GM18517 (cell line): ENCODE measurements around the gene OR10D3.
"Not testable (repeated sequence)": the region's sequence is repeated elsewhere in the genome, so short reads cannot be mapped to it uniquely, and the experiment has no call there.

Source experiments
- ATAC-seq: cut with Tn5 transposase; IDR thresholded peaks from one replicate; pipeline ENCODE4 v1.9.1; 2021; ENCODE audit warnings: mild to moderate bottlenecking, moderate library complexity; ENCODE audit not compliant: unreplicated experiment

Gene OR10D3, protein sequence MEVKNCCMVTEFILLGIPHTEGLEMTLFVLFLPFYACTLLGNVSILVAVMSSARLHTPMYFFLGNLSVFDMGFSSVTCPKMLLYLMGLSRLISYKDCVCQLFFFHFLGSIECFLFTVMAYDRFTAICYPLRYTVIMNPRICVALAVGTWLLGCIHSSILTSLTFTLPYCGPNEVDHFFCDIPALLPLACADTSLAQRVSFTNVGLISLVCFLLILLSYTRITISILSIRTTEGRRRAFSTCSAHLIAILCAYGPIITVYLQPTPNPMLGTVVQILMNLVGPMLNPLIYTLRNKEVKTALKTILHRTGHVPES

DNA sequence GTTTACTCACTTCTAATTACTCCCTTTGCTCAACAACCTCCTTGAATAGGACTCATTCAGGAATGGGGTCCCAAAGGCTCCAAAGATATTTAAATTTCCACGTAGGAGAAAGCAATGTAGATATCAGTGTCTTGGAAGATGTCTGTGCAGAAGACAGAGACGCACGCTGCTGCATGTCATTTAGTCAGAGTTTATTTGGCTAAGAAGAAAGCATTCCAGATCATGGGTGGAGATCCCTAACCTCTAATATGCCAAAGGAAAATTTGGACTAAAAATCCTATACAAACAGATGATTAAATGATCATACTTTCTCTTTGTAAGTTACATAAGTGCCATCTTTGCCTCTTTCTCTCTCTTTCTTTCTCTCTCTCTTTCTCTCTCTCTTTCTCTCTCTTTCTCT, at the start of gene OR10D3:
OR10D3 (plus strand) TSS at position 278 of the 400 bp plus-strand sequence. CDS start 1,925 bp downstream, outside the sequence.
- no peak for ATAC-seq

DNA sequence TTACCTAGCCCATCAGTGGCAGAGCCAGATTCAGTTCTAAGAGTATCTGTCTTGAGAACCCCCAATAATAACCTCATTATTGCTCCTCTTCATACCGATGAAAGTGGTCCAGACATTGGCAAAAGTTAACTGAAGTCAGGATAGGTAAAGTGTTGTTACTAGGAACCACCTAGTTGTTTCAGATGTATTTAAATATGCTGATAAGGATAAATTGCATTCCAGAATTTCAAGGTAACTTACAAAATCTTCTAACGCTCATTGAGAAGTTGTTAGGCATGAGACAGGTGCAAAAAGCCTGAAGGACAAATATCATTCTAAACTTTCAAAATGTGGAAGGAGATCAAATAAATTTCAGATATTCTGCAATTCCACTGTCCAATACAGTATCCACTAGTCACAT, 40.1 kb upstream of the OR10D3 start:
- ATAC-seq = no peak

DNA sequence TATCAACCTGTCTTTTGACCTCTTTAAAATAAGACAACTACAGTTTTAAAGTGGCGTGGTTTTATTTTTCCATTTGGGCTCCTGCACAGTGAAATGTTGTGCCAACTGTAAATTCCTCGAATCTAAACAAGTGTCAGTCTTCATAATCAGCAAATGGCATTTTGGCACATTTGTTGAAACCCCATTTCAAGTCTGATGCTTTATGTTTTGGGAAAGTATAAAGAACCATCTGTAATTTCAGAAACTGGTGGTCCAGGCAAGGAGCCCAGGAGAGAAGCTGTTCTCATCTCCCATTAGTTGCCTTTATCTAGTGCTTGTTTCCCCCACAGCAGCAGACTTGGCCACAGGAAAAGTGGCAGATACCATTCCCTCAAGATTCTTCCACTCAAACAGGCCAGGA, 35.2 kb upstream of the OR10D3 start:
- ATAC-seq = no peak

DNA sequence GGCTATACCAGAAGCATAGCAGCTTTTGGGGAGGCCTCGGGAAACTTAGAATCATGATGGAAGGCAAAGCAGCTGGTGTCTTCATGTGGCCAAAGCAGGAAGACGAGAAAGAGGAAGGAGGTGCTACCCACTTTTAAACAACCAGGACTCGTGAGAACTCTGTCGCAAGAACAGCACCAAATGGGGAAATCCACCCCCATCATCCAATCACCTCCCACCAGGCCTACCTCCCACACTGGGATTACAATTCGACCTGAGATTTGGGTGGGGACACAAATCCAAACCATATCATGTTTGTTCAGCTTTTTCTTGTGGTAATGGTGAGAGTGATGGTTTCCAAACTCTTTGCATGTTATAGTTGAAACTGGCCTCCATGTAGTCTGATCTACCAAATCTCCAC, 32.5 kb upstream of the OR10D3 start:
- no peak for ATAC-seq

DNA sequence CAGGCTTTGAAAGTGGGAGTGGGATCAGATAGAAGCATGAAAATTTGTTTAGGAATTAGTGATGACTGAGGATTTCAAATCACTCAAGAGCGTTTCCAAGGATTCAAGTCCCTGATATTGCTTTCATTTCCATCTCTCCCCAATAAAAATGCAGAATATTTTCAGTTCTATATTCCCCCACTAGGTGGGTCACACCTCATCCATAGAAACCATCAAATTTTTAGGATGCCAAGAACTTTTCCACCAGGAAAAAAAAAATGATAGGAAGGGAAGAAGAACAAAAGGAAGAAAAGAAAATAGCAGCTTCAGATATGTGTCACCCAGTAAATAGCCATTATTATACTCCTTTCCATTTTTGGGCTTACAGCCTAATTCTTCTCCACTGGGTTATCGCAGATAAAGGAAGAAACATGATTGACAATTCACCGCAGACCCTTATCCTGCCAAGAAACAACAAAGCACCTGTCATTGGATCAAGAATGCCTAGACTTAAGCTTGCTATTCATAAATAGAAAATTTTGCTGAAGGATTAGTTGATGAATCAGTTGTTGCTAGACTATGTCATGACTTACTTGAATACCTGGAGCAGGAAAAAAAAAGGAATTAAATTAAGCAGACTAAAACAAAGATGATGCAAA, 30.3 kb upstream of the OR10D3 start:
- no peak for ATAC-seq

DNA sequence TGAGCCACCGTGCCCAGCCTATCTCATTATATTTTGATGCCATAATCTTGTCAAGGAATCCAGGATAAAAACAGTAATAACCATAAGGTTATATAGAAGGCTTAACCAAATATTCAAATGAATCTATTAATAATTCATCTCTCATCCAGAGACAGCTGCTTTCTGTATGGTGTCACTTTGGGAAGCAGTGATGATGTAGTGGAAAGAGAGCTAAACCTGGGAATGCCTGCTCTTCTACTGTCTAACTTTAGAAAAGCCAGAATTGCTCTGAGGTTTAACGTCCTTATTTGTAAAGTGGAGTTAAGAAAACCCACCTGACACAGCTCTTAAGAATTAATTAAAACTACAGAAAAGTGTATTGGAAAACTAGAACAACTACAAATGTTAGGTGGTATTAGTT, 29.3 kb upstream of the OR10D3 start:
- no peak for ATAC-seq

DNA sequence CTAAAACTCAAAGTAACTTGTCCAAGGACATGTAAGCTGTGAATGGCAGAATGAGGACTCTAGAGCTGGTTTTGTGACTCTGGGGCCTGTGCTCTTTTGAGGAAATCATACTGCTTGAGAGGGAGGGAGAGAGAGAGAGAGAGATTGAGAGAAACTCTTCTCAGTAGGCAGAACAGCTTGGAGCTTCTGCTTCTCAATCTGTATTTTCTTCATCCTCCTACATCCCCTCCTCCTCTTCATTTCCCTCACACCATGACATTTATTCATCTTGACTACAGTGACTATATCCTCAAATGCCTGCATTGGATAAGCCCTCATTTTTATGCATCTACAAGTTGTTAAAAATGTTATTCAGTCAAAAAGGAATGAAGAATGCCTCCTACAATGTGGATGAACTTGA, 23.7 kb upstream of the OR10D3 start:
- ATAC-seq = no peak

DNA sequence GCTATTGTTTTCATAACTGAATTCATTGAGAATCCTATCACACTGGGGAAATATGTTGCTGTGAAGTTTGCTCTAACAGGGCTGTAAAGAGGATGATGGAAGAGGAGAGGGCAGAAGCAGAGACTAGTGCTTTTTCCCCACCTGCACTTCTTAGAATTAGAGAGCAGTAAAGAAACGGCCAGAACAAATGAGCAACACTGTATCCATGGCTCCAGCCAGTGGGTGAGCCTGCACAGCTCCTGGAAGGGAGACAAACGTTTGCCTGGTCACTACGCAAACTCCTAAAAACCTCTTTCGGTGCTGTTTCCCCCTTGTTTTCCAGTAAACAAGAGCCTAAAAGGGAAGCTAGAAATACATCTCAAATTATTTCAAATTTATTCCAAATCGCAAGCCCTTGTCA, 22.2 kb upstream of the OR10D3 start:
- no peak for ATAC-seq

DNA sequence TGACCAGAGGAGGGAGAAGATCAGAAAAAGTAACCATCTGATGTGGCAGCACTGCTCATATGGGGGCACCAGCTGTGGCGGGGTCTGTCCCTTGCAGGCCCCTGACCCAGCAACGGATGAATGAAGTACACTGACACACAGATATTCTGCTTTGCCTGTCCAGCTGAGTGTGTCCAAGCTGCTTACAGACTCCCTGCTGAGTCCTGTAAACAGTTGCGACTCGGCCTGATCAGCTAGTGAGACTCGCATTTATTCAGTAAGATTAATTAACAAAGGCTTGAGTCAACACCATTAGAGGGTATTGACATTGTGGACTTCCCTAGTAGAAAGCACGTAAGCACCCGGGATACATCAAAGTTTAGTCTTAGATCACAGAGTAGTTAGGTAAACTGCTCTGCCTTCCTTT, 15.3 kb upstream of the OR10D3 start:
- ATAC-seq = no peak

DNA sequence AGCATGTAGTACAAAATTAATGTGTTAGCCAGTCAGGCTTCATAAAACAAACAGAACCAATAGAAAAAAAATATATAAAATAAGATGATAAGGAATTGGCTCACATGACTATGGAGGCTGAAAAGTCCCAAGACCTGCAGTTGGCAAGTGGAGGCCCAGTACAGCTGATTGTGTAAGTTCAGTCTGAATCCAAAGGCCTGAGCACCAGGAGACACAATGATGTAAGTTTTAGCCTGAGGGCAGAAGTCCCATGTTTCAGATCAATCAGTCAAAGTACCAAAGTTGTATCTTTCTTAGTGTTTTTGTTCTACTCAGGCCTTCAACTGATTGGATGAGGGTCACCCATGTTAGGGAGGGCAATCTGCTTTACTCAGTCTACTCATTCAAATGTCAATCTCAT, 14.3 kb upstream of the OR10D3 start:
- ATAC-seq = no peak

DNA sequence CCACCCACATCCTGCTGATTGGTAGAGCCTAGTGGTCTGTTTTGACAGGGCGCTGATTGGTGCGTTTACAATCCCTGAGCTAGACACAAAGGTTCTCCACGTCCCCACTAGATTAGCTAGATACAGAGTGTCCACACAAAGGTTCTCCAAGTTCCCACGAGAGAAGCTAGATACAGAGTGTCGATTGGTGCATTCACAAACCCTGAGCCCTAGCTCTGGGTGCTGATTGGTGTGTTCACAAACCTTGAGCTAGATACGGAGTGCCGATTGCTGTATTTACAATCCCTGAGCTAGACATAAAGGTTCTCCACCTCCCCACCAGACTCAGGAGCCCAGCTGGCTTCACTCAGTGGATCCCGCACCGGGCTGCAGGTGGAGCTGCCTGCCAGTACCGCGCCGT, 12.8 kb upstream of the OR10D3 start:
- ATAC-seq = not testable (repeated sequence)

DNA sequence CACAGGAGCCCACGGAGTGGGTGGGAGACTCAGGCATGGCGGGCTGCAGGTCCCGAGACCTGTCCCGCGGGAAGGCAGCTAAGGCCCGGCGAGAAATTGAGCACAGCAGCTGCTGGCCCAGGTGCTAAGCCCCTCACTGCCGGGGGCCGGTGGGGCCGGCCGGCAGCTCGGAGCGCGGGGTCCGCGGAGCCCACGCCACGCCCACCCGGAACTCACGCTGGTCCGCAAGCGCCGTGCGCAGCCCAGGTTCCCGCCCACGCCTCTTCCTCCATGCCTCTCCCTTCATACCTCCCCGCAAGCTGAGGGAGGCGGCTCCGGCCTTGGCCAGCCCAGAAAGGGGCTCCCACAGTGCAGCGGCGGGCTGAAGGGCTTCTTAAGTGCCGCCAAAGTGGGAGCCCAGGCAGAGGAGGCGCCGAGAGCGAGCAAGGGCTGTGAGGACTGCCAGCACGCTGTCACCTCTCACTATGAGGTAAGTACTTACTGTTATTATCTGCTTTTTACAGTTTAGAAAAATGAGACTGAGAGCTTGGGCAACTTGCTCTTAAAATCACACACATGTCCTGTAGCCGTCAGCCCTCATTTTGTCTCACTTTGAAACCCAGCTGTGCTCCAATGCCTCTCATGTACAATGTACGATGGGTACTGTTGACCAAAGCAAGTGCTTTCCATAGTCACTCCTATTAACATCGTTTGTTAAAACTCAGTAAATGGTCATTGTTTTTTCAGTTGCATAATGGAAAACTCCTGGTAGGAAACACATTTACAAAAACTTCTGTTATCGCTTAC, 12.2 kb upstream of the OR10D3 start:
- ATAC-seq = no peak

DNA sequence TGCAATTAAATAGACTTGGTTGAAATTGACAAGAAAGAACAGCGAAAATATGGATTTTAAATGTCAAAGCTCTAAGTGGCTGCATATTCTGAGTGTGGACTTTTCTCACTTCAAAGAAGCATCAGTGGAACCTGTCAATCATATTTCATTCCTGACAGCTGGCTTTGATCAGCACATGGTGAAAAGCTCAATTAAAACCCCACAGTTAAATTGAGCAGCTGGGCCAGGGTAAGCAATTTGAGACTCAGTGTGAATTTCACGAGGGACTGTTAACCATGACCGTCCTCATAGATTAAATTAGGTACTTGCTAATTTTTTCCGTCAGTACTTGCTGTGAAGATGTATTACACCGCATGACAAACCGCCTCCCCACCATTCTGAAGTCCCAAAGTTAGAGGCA, 11.0 kb upstream of the OR10D3 start:
- ATAC-seq = no peak

DNA sequence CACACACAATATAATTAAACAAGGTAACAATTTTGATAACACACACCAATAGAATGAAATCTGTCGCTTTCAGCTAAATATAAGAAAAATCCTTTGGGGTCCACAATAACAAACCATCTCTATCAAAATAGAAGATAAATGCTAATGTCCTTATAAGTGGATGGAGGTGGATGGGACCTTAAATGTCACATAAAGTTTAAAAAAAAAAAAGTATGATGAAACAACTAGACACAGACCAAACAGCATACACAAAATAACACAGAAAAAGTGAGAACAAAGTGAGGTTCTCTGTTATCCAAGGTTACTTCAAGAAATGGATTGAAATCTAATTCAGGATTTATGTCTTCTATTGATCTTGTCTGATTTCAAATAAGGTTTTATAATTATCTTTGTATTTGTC, 10.5 kb upstream of the OR10D3 start:
- no peak for ATAC-seq

DNA sequence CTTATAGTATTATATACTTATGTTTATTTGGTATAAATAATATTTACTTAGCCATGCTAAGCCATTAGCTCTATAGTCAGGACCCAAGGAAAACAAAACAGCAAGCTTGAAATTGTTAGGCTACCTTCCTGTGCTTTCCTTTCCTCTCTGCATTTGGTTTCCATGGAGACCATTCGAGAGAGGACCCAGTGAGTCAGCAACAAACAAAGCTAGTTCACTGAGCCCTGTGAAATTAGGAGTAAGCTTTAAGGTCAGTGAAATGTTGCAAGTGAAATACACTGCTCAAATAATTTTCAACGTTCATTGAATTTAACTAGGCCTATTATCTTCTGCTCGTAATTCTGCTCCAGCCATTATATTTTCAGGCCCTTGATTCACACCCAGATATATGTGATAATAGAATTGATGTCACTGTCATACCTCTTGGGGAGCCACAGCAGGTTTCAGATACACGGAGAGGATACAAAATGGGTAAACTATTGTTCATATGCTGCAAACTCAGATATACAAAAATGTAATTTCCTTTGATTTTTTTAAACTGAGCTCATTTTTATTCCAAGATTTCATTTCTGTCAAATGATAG, 9.1 kb upstream of the OR10D3 start:
- no peak for ATAC-seq

DNA sequence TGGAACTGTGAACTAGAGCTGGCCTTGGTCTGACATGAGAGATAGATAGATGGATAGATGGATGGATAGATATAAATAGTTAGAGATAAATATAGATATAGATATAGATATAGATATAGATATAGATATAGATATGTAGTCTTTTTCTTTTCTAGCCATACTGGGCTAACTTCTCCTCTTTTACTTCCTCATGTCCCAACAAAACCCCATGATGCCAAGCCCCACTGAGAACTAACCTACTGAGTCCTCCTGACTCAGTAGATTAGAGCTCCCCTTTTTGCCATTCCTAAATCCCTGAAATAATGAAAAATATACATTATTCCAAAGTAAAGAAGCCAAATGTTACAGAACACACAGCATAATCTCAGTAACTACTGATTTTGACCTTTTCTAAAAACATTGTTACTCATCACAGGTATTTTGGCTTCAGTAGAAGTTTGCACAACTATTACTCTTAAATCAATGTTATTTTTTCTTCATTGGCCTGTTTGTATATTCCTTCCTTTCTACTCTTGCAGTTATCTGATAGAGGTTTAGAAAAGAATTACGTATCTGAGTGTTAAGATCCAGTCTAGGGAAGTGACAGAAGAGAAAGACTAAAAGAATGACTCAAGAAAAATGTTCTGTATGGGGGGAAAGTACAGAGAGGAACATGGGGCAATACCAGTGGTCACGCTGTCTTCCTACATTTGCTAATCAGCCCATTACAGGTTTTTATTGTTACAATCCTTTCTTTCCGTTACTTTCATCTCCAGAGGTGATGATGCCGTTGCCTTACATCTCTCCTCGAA, 6.0 kb upstream of the OR10D3 start:
- no peak for ATAC-seq

DNA sequence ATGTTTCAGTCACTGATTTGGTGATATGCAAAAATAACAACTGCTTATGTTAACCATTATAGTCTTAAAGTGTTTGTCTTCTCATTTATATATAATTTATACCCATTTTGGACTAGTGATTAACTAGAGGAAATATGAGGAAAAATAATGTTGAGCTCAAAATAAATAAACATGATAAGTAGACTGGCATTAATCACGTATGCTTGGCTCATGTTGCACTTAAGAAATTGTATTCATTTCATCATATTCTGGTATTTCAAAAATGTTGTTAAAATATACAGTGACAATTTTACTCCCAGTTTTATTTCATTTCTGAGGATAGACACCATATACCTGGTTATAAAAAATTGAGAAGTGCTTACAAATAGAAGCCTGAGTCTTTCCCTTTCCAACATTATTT, 3.8 kb upstream of the OR10D3 start:
- no peak for ATAC-seq

DNA sequence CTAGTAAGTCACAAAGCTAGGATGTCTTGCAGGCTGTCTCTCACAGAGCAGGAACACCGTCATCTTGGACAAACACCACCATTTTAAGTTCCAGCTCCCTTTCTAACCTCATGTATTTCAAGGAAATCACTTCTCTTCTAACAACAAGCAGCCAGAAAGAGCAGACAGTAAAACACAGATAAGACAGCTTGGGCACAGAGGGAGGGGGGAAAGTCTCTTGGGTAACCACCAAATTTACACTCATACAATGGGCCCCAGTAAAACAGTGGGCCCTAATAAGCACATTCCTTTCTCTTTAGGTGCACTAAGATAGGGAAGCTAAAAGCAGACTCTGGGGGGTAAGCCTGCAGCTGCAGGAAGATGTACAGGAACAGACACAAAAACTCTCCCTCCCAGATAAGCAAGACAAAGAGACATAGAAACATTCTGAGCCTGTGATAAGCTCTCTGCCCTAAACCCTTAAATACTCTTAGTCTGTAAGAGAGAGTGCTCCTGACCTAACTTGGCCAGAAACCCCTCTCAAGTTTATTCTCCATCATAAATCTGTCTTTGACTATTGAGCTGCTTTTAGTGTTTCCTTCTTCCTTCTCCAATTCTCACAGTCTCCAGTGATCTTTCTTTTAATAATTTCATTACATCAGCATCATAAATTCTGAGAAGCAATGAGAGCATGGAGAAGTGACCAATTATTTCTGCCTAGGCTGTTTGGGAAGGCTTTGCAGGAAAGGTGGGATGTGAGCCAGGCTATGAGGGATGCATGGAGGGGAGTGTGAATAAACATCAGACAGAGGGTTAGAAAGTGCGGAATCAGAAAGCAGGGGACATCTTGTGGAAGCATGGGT, 7.4 kb downstream of the OR10D3 start:
- ATAC-seq = no peak

DNA sequence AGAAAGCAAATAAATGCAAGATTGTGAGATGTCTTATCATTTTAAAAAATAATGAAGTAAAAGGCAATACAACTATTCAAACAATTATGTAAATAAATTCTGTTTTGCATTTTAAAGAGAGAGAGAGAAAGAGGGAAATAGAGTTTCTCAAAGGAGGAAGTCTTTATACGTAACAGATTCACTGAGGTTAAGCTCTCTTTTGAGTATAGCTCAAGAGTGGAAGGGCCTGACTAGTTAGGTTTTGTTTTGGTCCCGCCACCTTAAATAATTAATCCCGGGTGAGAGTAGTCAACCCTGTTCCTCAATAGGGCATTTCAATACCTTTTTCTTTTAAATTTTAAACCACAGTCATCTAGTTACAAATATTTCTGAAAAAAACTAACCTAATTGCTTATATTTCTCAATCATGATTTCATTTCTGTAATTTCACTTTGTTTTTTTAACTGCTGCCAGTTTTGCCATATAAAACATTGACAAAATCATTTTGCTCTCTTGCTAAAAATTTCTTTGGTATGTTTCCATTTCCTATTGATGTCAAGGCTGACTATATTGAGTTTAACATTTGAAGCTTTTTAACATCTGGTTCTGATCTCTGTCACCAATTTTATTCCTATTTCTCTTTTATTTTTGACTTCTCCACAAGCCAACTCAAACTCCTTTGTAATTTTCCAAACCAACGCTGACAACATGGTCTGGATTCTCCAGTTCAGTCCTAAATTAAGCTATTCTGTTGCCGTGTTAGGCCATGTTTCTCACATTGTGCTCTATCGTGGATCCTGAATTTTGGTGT, 10.3 kb downstream of the OR10D3 start:
- ATAC-seq = no peak
